SK-N-SH treated with all-trans-retinoic acid at 6 μM for 48 hours (cell line): Measurements from ENCODE around the gene FARS2.

Source experiments
- ATAC-seq: fragments of 200-7000 bp; cut with Tn5 transposase; 3 replicates; pipeline ENCODE4 v1.9.1; 2020; ENCODE audit warnings: mild to moderate bottlenecking, moderate library complexity
- ARNTL ChIP-seq: fragments of 450-650 bp; formaldehyde crosslinking; IDR thresholded peaks from 2 replicates; pipeline ENCODE4 v1.5.0; 2020; ENCODE audit warnings: low read depth, mild to moderate bottlenecking, moderate library complexity, borderline replicate concordance
- BACH2 ChIP-seq: fragments of 250-450 bp; sonication (Bioruptor Pico); IDR thresholded peaks from 2 replicates; pipeline ENCODE4 v1.9.0; 2021; ENCODE audit warnings: mild to moderate bottlenecking, borderline replicate concordance
- CSDC2 ChIP-seq: fragments of 250-450 bp; sonication (Bioruptor Pico); IDR thresholded peaks from 2 replicates; pipeline ENCODE4 v1.5.0; 2020; ENCODE audit warnings: mild to moderate bottlenecking, moderate library complexity
- GLIS3 ChIP-seq: fragments of 250-450 bp; sonication (Bioruptor Pico); IDR thresholded peaks from 2 replicates; pipeline ENCODE4 v1.5.0; 2020; ENCODE audit warnings: mild to moderate bottlenecking, moderate library complexity
- ISL1 ChIP-seq: fragments of 250-450 bp; sonication (Bioruptor Pico); IDR thresholded peaks from 2 replicates; pipeline ENCODE4 v2.1.2; 2022; ENCODE audit warnings: mild to moderate bottlenecking, moderate library complexity
- OSR1 ChIP-seq: fragments of 250-450 bp; sonication (Bioruptor Pico); IDR thresholded peaks from 2 replicates; pipeline ENCODE4 v1.8.0; 2022; ENCODE audit warnings: moderate library complexity, mild to moderate bottlenecking, inconsistent platforms
- SNAI2 ChIP-seq: fragments of 250-450 bp; sonication (Bioruptor Pico); IDR thresholded peaks from 2 replicates; pipeline ENCODE4 v1.5.0; 2020; ENCODE audit warnings: mild to moderate bottlenecking, moderate library complexity
- TCF4 ChIP-seq: fragments of 250-450 bp; sonication (Bioruptor Pico); IDR thresholded peaks from 2 replicates; pipeline ENCODE4 v1.8.0; 2021; ENCODE audit warnings: mild to moderate bottlenecking, moderate library complexity, borderline replicate concordance
- TOX ChIP-seq: fragments of 250-450 bp; sonication (Bioruptor Pico); IDR thresholded peaks from 2 replicates; pipeline ENCODE4 v1.8.0; 2021; ENCODE audit warnings: mild to moderate bottlenecking, moderate library complexity, borderline replicate concordance
- ZC3H10 ChIP-seq: fragments of 250-450 bp; sonication (Bioruptor Pico); IDR thresholded peaks from 2 replicates; pipeline ENCODE4 v1.5.1; 2021; ENCODE audit warnings: mild to moderate bottlenecking, moderate library complexity
- ZFP3 ChIP-seq: fragments of 250-450 bp; sonication (Bioruptor Pico); IDR thresholded peaks from 2 replicates; pipeline ENCODE4 v1.5.0; 2020; ENCODE audit warnings: mild to moderate bottlenecking, moderate library complexity
- ZFP30 ChIP-seq: fragments of 450-650 bp; formaldehyde crosslinking; IDR thresholded peaks from 2 replicates; pipeline ENCODE4 v1.5.0; 2022; ENCODE audit warnings: mild to moderate bottlenecking, moderate library complexity
- ZNF565 ChIP-seq: fragments of 450-650 bp; formaldehyde crosslinking; conservative IDR thresholded peaks from 2 replicates; pipeline ENCODE4 v1.5.0; 2020; ENCODE audit warnings: low read depth, mild to moderate bottlenecking, moderate library complexity
- ZNF70 ChIP-seq: fragments of 450-650 bp; formaldehyde crosslinking; IDR thresholded peaks from 2 replicates; pipeline ENCODE4 v1.5.0; 2020; ENCODE audit warnings: mild to moderate bottlenecking, moderate library complexity
- TF ChIP-seq, protein P1 (sequence below): fragments of 250-450 bp; sonication (Bioruptor Pico); IDR thresholded peaks from 2 replicates; pipeline ENCODE4 v1.5.1; 2021; ENCODE audit warnings: mild to moderate bottlenecking, moderate library complexity
- TF ChIP-seq, protein P2 (sequence below): fragments of 250-450 bp; sonication (Bioruptor Pico); IDR thresholded peaks from 2 replicates; pipeline ENCODE4 v1.5.1; 2020; ENCODE audit warnings: low read depth, mild to moderate bottlenecking, moderate library complexity
- TF ChIP-seq, protein P3 (sequence below): fragments of 250-450 bp; sonication (Bioruptor Pico); IDR thresholded peaks from 2 replicates; pipeline ENCODE4 v1.5.0; 2020; ENCODE audit warnings: mild to moderate bottlenecking, moderate library complexity
- TF ChIP-seq, protein P4 (sequence below): fragments of 250-450 bp; sonication (Bioruptor Pico); IDR thresholded peaks from 2 replicates; pipeline ENCODE4 v1.8.0; 2020; ENCODE audit warnings: mild to moderate bottlenecking, moderate library complexity, borderline replicate concordance
- TF ChIP-seq, protein P5 (sequence below): fragments of 250-450 bp; sonication (Bioruptor Pico); IDR thresholded peaks from 2 replicates; pipeline ENCODE4 v1.8.0; 2021; ENCODE audit warnings: low read depth, mild to moderate bottlenecking, moderate library complexity, borderline replicate concordance

Gene FARS2

DNA sequence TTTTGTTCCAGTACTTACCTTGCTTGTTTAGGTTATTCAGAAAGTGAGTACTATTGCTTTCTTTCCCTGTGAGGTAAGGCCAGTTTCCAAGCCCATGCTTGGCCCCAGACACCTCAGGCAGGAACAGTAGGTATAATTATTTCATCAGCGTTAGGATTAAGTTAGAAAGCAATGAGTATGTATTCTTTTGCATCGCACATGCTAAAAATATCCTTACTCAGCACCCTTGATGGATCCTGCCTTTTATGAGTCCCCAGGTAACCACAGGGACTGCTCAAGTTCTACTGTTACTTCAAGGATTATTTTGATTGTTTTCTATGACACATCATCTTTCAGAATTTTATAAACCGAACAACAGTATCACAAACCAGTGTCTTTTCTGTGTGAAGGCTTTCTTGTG, 128.9 kb downstream of the FARS2 start:
- ATAC-seq = no peak
- TF ChIP-seq BACH2 (no peak), ZFP3 (CRISPR knock-in tag) (no peak), TCF4 (CRISPR knock-in tag) (no peak), GLIS3 (CRISPR knock-in tag) (no peak), ZNF565 (CRISPR knock-in tag) (no peak), ZFP30 (no peak), ZC3H10 (CRISPR knock-in tag) (no peak)
- TF ChIP-seq, protein P1, sequence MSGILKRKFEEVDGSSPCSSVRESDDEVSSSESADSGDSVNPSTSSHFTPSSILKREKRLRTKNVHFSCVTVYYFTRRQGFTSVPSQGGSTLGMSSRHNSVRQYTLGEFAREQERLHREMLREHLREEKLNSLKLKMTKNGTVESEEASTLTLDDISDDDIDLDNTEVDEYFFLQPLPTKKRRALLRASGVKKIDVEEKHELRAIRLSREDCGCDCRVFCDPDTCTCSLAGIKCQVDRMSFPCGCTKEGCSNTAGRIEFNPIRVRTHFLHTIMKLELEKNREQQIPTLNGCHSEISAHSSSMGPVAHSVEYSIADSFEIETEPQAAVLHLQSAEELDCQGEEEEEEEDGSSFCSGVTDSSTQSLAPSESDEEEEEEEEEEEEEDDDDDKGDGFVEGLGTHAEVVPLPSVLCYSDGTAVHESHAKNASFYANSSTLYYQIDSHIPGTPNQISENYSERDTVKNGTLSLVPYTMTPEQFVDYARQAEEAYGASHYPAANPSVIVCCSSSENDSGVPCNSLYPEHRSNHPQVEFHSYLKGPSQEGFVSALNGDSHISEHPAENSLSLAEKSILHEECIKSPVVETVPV (CRISPR knock-in tag) = no peak
- TF ChIP-seq, protein P2, sequence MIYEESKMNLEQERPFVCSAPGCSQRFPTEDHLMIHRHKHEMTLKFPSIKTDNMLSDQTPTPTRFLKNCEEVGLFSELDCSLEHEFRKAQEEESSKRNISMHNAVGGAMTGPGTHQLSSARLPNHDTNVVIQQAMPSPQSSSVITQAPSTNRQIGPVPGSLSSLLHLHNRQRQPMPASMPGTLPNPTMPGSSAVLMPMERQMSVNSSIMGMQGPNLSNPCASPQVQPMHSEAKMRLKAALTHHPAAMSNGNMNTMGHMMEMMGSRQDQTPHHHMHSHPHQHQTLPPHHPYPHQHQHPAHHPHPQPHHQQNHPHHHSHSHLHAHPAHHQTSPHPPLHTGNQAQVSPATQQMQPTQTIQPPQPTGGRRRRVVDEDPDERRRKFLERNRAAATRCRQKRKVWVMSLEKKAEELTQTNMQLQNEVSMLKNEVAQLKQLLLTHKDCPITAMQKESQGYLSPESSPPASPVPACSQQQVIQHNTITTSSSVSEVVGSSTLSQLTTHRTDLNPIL (CRISPR knock-in tag) = no peak

DNA sequence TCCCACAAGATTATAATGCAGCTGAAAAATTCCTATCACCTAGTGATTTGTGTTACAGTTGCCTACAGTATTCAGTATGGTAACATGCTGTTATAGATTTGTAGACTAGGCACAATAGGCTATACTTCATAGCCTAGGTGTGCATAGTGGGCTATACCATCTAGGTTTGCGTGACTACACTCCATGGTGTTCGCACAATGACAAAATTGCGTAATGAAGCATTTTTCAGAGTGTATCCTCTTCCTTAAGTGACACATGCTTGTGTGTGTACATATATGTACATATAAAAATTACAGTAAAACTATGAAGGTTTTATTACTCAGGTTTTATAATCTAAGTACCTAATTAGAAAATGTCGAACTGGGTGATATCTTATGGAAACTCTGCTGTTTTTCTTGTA, 133.0 kb downstream of the FARS2 start:
- ATAC-seq = no peak
- TF ChIP-seq ZNF565 (CRISPR knock-in tag) (no peak), TCF4 (CRISPR knock-in tag) (no peak), ARNTL (CRISPR knock-in tag) (no peak), ZC3H10 (CRISPR knock-in tag) (no peak), CSDC2 (CRISPR knock-in tag) (no peak)

DNA sequence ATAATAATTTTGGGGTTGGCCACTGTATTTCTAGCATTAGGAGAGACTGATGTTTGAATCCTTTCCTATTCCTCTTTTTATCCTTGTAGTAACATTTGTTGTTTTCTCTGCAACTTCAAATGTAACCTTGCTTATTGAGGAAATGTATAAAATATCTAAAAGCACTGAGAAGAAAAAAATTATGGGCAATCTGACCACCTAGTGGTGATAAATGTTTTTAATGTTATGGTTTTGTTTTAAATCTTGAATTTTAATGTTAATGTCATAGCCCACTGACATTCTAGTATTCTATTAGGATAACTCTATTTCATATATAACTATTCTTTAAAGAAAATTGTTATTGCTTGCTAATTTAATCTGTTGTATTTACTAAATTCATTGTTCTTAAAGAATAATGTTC, 134.4 kb downstream of the FARS2 start:
- no peak for ATAC-seq
- TF ChIP-seq, protein P3, sequence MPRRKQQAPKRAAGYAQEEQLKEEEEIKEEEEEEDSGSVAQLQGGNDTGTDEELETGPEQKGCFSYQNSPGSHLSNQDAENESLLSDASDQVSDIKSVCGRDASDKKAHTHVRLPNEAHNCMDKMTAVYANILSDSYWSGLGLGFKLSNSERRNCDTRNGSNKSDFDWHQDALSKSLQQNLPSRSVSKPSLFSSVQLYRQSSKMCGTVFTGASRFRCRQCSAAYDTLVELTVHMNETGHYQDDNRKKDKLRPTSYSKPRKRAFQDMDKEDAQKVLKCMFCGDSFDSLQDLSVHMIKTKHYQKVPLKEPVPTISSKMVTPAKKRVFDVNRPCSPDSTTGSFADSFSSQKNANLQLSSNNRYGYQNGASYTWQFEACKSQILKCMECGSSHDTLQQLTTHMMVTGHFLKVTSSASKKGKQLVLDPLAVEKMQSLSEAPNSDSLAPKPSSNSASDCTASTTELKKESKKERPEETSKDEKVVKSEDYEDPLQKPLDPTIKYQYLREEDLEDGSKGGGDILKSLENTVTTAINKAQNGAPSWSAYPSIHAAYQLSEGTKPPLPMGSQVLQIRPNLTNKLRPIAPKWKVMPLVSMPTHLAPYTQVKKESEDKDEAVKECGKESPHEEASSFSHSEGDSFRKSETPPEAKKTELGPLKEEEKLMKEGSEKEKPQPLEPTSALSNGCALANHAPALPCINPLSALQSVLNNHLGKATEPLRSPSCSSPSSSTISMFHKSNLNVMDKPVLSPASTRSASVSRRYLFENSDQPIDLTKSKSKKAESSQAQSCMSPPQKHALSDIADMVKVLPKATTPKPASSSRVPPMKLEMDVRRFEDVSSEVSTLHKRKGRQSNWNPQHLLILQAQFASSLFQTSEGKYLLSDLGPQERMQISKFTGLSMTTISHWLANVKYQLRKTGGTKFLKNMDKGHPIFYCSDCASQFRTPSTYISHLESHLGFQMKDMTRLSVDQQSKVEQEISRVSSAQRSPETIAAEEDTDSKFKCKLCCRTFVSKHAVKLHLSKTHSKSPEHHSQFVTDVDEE (CRISPR knock-in tag) = no peak
- TF ChIP-seq CSDC2 (CRISPR knock-in tag) (no peak), GLIS3 (CRISPR knock-in tag) (no peak), OSR1 (CRISPR knock-in tag) (no peak), TOX (no peak), ZNF565 (CRISPR knock-in tag) (no peak), BACH2 (no peak), ZNF70 (CRISPR knock-in tag) (no peak), ZC3H10 (CRISPR knock-in tag) (no peak), ISL1 (CRISPR knock-in tag) (no peak), SNAI2 (CRISPR knock-in tag) (no peak), TCF4 (CRISPR knock-in tag) (no peak), ARNTL (CRISPR knock-in tag) (no peak)
- TF ChIP-seq, protein P2 (CRISPR knock-in tag) = no peak
- TF ChIP-seq, protein P4, sequence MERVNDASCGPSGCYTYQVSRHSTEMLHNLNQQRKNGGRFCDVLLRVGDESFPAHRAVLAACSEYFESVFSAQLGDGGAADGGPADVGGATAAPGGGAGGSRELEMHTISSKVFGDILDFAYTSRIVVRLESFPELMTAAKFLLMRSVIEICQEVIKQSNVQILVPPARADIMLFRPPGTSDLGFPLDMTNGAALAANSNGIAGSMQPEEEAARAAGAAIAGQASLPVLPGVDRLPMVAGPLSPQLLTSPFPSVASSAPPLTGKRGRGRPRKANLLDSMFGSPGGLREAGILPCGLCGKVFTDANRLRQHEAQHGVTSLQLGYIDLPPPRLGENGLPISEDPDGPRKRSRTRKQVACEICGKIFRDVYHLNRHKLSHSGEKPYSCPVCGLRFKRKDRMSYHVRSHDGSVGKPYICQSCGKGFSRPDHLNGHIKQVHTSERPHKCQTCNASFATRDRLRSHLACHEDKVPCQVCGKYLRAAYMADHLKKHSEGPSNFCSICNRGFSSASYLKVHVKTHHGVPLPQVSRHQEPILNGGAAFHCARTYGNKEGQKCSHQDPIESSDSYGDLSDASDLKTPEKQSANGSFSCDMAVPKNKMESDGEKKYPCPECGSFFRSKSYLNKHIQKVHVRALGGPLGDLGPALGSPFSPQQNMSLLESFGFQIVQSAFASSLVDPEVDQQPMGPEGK (CRISPR knock-in tag) = no peak

DNA sequence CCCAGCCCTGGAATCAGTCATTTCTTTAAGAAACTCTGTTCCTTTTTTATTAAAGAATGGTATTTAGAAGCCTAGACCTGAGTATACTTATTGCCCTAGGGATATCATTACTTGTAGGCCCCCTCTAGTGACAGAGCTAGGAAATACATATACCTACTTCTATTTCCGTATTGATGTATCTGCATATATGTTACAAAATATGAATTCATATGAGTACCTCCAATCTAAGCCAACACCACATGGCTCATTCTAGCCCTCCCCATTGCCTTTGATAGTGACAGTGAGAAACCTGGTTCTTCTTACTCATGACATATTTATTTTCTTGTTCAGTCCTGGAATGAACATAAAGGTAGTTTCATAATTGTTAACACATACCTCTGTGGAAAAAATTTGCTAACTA, 137.2 kb downstream of the FARS2 start:
- ATAC-seq = peak; percentile 67
- TF ChIP-seq ZFP3 (CRISPR knock-in tag) = no peak
- TF ChIP-seq BACH2 = no peak
- no peak for TF ChIP-seq TOX
- TF ChIP-seq OSR1 (CRISPR knock-in tag) = no peak
- TF ChIP-seq, protein P3 (CRISPR knock-in tag) = no peak
- no peak for TF ChIP-seq ZNF565 (CRISPR knock-in tag)
- TF ChIP-seq, protein P4 (CRISPR knock-in tag) = no peak
- TF ChIP-seq, protein P5, sequence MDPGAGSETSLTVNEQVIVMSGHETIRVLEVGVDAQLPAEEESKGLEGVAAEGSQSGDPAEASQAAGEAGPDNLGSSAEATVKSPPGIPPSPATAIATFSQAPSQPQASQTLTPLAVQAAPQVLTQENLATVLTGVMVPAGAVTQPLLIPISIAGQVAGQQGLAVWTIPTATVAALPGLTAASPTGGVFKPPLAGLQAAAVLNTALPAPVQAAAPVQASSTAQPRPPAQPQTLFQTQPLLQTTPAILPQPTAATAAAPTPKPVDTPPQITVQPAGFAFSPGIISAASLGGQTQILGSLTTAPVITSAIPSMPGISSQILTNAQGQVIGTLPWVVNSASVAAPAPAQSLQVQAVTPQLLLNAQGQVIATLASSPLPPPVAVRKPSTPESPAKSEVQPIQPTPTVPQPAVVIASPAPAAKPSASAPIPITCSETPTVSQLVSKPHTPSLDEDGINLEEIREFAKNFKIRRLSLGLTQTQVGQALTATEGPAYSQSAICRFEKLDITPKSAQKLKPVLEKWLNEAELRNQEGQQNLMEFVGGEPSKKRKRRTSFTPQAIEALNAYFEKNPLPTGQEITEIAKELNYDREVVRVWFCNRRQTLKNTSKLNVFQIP (CRISPR knock-in tag) = no peak
